Ishikawa (cell line): ENCODE data around the gene C1orf216.

Source experiments
- CEBPB ChIP-seq: IDR thresholded peaks from 2 replicates; pipeline ENCODE4 v1.6.1; 2012
- CREB1 ChIP-seq: IDR thresholded peaks from 2 replicates; pipeline ENCODE4 v1.6.1; 2012; ENCODE audit warnings: low read depth
- EGR1 ChIP-seq: IDR thresholded peaks from 2 replicates; pipeline ENCODE4 v1.6.1; 2012
- EP300 ChIP-seq: IDR thresholded peaks from 2 replicates; pipeline ENCODE4 v1.6.1; 2012; ENCODE audit warnings: borderline replicate concordance
- MAX ChIP-seq: IDR thresholded peaks from 2 replicates; pipeline ENCODE4 v1.6.1; 2012
- NFIC ChIP-seq: IDR thresholded peaks from 2 replicates; pipeline ENCODE4 v1.6.1; 2012
- RAD21 ChIP-seq: IDR thresholded peaks from 2 replicates; pipeline ENCODE4 v1.6.1; 2012; ENCODE audit warnings: low read depth
- REST ChIP-seq: IDR thresholded peaks from 2 replicates; pipeline ENCODE4 v1.6.1; 2012; ENCODE audit warnings: low read depth, mild to moderate bottlenecking
- TAF1 ChIP-seq: IDR thresholded peaks from 2 replicates; pipeline ENCODE4 v1.6.1; 2012; ENCODE audit warnings: low read depth, mild to moderate bottlenecking
- TCF12 ChIP-seq: IDR thresholded peaks from 2 replicates; pipeline ENCODE4 v1.6.1; 2012; ENCODE audit warnings: low read depth
- TEAD4 ChIP-seq: IDR thresholded peaks from 2 replicates; pipeline ENCODE4 v1.6.1; 2012
- USF1 ChIP-seq: IDR thresholded peaks from 2 replicates; pipeline ENCODE4 v1.6.1; 2012
- YY1 ChIP-seq: IDR thresholded peaks from 2 replicates; pipeline ENCODE4 v1.6.1; 2012; ENCODE audit warnings: low read depth
- ZBTB7A ChIP-seq: IDR thresholded peaks from 2 replicates; pipeline ENCODE4 v1.6.1; 2012; ENCODE audit warnings: low read depth

C1orf216 gene

DNA sequence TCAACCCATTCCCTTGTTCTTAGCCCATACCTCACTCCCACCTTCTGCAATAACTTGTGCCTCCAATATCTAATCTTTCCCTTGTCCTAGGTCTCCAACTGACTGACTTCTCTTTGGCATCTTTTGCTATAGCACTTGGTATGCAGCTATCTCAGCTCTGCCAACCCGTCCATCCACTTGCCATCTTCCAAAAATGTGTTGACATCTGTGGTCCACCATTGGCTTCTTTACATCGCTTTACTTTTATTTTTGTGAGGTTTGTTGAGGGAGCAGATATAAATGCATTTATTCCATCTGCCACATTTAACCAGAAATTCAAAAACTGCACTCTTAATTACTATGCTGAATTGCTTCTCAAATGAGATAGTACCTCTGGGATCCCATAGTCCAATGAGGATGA, 52.5 kb downstream of the C1orf216 start:
- TF ChIP-seq EGR1 (no peak), ZBTB7A (no peak), CREB1 (no peak), YY1 (no peak), TAF1 (no peak), RAD21 (no peak), MAX (no peak), USF1 (no peak), REST (no peak), TEAD4 (no peak), CEBPB (no peak), TCF12 (no peak), EP300 (no peak), NFIC (no peak)
